Lower leg skin (tissue), 4 donors: Measurements from ENCODE around the gene NCL. TPM values are rescaled to one million over a fixed set of nuclear protein-coding genes. Genes with fewer than 3 reads are reported as not detected.
"Not testable (repeated sequence)": the region's sequence is repeated elsewhere in the genome, so short reads cannot be mapped to it uniquely, and the experiment has no call there.

Source experiments
- DNase-seq, 2 donors: peaks; one replicate each; pipeline ENCODE4 v3.0.0-alpha.2; 2019; ENCODE audit warnings: low spot score in 2 of 2
- H3K4me3 ChIP-seq: fragments of 200-600 bp; sonication (generic); 2 replicates; pipeline ENCODE4 v1.5.1; 2017; ENCODE audit warnings: mild to moderate bottlenecking, low read depth; ENCODE audit not compliant: poor library complexity, severe bottlenecking
- POLR2A ChIP-seq, 2 donors: fragments of 450-650 bp; IDR thresholded peaks; one replicate each; pipeline ENCODE4 v1.6.1; 2016 to 2017; ENCODE audit warnings: antibody characterized with exemption in 2 of 2, mild to moderate bottlenecking in 1 of 2, moderate library complexity in 1 of 2
- WGBS, 2 donors: methylation state at CpG; one replicate each; pipeline ENCODE4 v1.1.5; 2018; 5-methylcytosine and 5-hydroxymethylcytosine counted together
- intact Hi-C: fragments of 100-400 bp; cut with DNase I; formaldehyde crosslinking; loops from one replicate; pipeline ENCODE4 v1.15.0; 2023; ENCODE audit warnings: low total_unique reads
- total RNA-seq, 4 donors: library from RNA; depleted of rRNA; stranded (reverse); fragments of >200 nt; gene quantifications; one replicate each; pipeline ENCODE4 v1.1.0, GENCODE V29; 2016
- TF ChIP-seq, protein P1 (sequence below), 3 donors: fragments of 450-650 bp; IDR thresholded peaks; one replicate each; pipeline ENCODE4 v1.5.1; 2016; ENCODE audit warnings: antibody characterized with exemption in 3 of 3, mild to moderate bottlenecking in 3 of 3, moderate library complexity in 2 of 3

The NCL gene
- total RNA-seq, 4 donors from 2014 or later = 82.4 to 145 (median 115) TPM

DNA sequence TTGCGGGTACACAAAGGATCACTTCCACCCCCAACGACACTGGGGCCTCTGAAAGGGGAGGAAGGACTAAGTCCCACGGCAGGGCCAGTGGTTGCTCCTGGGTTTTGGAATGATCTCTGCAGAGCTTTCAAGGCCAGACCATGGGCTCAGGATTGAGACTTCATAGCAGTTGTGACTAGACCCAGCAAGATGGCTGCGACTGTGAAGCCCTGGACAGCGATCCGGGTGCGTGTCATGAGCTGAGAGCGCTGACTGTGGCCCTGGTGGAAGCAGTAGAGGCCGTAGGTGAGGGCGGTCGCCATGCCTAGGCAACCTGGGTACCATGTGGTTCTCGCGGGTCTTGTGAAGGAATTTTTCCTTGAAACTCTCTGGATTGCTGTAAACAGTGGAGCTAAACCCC lies 27.3 kb downstream of the NCL start:
- 89 to 96% methylated on average over 13 of the region's 13 CpGs for WGBS, 2 donors
- intact Hi-C loops = no loop called here

DNA sequence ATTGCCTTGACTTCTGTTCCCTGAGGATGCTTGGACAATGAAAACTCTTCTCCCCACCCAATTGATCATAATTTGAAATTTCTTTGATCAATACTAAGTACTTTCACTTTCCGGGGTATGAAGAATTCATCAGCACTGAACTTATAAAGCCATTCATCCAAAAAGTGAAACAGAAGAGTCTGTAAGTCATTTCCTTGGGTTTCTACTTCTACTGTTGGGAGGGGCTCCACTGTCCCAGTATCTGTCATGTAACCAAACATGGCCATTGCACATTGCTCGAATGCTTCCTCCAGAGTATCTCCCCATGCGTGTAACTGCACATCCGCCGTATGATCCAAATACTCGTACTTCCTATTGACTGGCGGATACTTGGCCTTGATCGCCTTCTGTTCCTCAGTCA lies 30.3 kb downstream of the NCL start:
- intact Hi-C loops = no loop called here
- 60 to 73% methylated on average over 8 of the region's 8 CpGs for WGBS, 2 donors
- DNase-seq = no peak
- H3K4me3 ChIP-seq = no peak overlapping the region
- TF ChIP-seq, protein P1, sequence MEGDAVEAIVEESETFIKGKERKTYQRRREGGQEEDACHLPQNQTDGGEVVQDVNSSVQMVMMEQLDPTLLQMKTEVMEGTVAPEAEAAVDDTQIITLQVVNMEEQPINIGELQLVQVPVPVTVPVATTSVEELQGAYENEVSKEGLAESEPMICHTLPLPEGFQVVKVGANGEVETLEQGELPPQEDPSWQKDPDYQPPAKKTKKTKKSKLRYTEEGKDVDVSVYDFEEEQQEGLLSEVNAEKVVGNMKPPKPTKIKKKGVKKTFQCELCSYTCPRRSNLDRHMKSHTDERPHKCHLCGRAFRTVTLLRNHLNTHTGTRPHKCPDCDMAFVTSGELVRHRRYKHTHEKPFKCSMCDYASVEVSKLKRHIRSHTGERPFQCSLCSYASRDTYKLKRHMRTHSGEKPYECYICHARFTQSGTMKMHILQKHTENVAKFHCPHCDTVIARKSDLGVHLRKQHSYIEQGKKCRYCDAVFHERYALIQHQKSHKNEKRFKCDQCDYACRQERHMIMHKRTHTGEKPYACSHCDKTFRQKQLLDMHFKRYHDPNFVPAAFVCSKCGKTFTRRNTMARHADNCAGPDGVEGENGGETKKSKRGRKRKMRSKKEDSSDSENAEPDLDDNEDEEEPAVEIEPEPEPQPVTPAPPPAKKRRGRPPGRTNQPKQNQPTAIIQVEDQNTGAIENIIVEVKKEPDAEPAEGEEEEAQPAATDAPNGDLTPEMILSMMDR (IDR thresholded peaks at IDR 0.05) = no peak
- no peak for TF ChIP-seq POLR2A (IDR thresholded peaks at IDR 0.05)

More for the DNA sequence above, 27.3 kb downstream of the NCL start:
- DNase-seq = peak in 1 of 2 donors; percentile 62
- no peak overlapping the region for H3K4me3 ChIP-seq
- no peak for TF ChIP-seq POLR2A (IDR thresholded peaks at IDR 0.05)
- TF ChIP-seq, protein P1 (IDR thresholded peaks at IDR 0.05) = no peak

DNA sequence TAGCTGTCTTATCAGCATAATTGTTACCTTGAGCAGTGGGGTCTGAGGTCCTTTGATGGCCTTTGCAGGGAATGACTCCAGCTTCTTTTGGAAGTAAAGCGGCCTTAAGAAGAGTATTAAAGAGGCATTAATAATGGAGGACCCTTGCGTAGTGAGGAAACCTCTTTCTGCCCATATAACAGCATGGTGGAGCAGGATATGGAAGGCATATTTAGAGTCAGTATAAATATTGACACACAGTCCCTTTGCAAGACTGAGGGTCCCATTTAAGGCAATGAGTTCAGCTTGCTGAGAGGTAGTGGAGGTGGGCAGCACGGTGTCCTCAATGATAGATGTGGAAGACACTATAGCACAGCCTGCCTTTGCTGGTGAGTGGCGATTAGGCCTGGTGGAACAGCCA lies 32.7 kb downstream of the NCL start:
- WGBS, 2 donors = 88 to 96% methylated on average over 4 of the region's 4 CpGs
- TF ChIP-seq, protein P1 (IDR thresholded peaks at IDR 0.05) = no peak
- no peak for TF ChIP-seq POLR2A (IDR thresholded peaks at IDR 0.05)
- intact Hi-C loops = no loop called here
- no peak overlapping the region for H3K4me3 ChIP-seq
- no peak for DNase-seq

DNA sequence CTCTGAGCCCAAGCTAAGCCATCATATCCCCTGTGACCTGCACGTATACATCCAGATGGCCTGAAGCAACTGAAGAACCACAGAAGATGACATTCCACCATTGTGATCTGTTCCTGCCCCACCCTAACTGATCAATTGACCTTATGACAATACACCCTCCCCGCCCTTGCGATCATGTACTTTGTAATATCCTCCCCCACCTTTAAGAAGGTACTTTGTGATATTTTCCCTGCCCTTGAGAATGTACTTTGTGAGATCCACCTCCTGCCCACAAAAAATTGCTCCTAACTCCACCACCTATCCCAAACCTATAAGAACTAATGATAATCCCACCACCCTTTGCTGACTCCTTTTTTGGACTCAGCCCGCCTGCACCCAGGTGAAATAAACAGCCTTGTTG lies 33.8 kb downstream of the NCL start:
- 80 to 83% methylated on average over 4 of the region's 4 CpGs for WGBS, 2 donors
- DNase-seq, intact Hi-C loops, H3K4me3 ChIP-seq: not testable (repeated sequence)

GRCh38 chr2:231429901-231430300 lies 34.4 kb downstream of the NCL start:
- WGBS, 2 donors = 77 to 82% methylated on average over 3 of the region's 3 CpGs
- no peak for TF ChIP-seq POLR2A (IDR thresholded peaks at IDR 0.05)
- TF ChIP-seq, protein P1 (IDR thresholded peaks at IDR 0.05) = no peak
- no peak overlapping the region for H3K4me3 ChIP-seq
- DNase-seq = no peak
- intact Hi-C loops = no loop called here

GRCh38 chr2:231429152-231429551 lies 35.1 kb downstream of the NCL start:
- TF ChIP-seq POLR2A (IDR thresholded peaks at IDR 0.05) = no peak
- TF ChIP-seq, protein P1 (IDR thresholded peaks at IDR 0.05) = no peak
- no peak for DNase-seq
- intact Hi-C loops = no loop called here
- 68 to 81% methylated on average over 6 of the region's 6 CpGs for WGBS, 2 donors
- H3K4me3 ChIP-seq = no peak overlapping the region
